Stimulated activated CD8-positive, alpha-beta memory T cell treated with anti-CD3 and anti-CD28 coated beads, Interleukin-7, amount 100 ng/mL, for 48 hours (primary cell): ENCODE results near the gene BNC2.

Source experiments
- DNase-seq, 2 donors: peaks; one replicate each; pipeline ENCODE4 v3.0.0-alpha.2; 2020; ENCODE audit warnings: low read depth in 1 of 2; ENCODE audit errors: extremely low read depth in 1 of 2

Gene BNC2

GRCh38 chr9:16869882-16870595 is 431 bp downstream of the BNC2 start:
- DNase-seq: no peak

DNA sequence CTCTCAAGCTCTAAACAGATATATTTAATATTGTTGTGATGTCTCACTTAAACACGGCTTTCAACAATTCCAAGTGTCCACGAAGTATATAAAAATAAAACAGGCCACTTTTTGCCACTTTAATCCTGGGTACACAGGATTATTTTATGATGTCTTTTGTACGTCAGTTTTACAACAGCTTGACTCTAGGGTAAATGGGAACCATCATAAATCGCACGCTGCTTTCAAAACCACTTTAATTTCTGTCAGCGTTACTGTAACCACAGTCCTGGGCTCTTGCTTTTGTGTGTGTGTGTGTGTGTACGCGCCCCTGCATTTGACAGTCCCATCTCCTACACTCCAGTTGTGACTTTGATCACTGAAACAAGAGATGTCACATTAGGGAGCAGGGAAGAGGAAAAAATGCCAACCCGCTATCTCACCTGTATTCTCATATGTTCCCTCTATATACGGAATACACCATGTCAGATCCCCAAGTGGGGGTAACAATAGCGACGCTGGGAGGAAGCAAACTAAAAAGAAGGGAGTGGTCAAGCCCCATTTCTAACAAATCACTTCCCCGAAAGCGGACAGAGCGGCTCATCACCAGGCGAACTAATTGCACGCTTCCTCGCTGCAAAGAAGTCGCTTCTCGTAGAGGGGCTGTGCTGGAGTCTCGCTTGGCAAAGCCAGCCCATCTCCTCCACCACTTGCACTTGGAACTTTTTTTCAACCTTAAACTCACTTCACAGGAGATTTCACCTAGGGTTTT is 1.2 kb downstream of the BNC2 start:
- DNase-seq: no peak

DNA sequence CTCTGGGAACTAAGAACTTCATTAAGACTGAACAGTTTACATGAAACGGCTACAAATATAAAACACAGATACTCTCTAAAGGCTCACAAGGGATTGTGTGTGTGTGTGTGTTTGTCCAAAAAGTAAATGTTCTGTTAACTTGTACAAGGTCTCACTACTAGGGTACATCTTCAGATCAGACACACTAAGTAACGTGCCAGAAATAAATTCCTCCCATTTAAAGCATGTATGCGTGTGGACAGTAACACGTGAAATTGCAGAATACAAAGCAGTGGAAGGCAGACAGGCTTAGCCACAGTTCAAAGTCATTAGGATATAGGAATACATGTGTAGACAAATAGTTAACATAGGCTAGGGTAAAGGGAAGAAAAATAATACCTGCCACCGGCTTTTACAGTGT is 1.8 kb downstream of the BNC2 start:
- no peak for DNase-seq

DNA sequence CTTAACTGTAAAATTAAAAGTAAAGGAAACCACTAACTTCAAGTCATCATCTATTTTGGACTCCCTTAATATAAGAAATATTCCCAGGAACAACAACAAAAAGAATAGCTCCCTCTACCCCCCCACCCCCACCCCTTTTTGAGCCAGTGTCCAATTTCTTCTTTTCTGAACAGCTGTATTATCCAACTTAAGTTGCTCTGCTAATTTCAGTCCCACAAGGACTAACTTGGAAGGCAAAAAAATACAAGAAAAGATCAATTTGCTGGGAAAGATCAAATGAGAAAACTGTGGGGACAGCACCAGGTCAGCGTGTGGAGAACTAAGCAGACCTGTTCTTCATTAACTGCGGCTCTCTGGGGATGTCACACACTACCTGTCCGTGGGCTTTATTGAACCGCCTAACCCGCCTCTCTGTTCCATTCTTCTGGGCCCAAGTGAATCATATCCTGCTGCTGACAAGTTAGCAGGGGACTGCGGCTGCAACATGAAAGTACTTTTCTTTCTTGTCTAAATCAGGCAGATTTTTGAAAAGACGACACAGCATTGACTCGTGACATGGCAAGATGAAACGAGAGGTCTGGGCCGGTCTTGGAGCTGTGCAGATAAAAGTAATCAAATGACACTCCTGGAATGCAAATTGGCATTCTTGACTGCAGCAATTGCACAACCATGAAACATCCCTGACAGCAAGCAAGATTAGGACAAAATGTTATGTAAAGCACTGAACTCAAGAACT is 2.7 kb downstream of the BNC2 start:
- DNase-seq: no peak

- no peak for DNase-seq
Measured at GRCh38 chr9:16866587-16866986, 3.9 kb downstream of the BNC2 start.

DNA sequence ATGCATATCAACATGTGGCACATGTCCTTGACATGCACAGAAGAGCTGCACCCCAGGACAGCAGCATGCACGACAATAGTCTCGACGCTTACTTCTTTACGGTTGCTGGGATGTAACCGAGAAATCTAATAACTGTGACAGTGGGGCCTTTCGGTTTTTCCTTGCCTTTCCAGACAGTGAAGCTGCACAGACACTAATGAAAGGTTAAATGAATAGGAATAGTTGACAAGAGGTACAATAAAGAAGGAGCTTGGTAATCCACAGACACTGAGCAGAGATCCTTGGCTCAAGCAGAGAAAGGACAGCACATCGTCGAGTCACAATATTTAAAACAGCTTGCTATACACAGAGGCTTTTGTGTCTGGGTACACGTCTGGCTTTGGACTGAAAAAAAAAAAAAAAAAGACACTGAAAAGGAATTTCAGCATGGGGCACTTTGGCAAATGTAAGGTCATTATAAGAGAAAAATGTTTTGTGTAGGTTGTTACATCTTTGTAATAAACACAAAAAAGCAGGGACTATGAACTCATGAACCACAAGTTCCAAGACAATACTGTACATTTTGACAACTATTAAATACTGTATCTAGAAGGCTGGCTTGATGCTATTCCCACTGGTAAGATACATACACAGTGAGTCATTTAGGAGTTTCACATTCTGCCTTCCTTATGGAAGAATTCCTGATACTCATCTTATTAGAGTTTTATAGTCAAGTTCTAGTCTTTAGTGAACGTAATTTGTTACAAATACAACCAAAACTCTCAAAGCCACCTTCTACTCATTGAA is 5.6 kb downstream of the BNC2 start:
- no peak for DNase-seq

DNA sequence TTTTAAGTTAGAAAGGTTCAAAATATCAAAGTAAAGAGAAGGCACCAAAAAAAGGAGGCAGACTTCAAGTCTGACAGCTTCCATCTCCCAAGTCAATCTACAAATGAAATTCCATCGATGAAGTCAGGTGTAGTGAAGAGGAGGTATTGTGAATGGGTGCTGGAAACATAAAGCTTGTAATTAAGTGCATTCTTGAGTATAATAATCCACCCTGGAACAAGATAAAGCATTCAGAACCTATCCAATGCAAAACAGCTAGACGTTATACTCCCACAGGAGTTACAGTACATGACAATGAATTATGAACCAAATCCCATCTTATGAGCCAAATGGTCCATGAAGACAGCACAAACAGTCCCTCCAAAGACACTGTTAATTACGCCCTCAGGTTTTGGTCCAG is 22.3 kb downstream of the BNC2 start:
- DNase-seq: no peak

- DNase-seq: no peak
Measured at GRCh38 chr9:16846986-16847385, 23.5 kb downstream of the BNC2 start.

- DNase-seq: no peak
Measured at GRCh38 chr9:16846367-16846766, 24.1 kb downstream of the BNC2 start.

DNA sequence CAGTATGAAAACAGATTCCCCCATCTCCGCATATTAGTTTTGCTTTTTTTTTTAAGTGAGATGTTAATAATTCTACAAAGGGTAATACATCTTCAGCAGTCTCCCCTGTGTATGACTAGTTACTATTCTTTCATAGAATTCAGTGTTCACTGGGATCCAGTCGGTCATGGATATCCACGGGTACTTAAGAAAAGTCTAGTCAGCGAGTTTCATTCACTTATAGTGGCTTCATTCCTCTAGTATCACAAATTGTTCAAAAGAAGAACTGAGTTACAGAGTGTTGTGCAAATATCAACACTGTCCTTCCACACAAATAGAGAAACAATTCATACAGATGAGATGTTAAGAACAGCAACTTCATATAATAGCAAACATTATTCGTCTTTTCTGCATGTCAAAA is 35.7 kb downstream of the BNC2 start:
- DNase-seq: no peak

DNA sequence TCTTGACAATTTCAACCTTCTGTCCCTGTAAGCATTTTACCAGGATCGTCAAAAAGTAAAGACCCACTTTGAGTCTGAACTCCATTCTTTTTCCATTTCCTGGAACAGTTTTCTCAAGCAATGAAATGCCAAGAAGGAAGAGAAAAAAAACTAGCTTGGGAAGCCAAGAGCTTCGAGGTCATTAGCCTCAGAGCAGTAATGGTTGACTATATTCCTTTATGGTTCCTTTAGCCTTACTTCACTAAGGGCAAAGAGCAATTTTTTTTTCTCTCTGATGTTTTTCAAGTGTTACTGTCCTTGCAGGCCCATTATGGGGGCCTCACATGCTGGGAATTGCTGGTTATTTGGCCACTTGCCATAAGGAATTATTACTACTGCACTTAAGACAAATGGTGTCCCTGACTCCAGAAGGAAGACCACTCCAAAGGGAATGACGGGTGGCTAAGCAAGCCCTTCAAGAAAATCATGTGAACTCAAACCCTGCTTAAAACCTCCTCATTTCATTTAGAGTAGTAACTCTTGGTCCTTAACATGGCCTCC is 37.1 kb downstream of the BNC2 start:
- no peak for DNase-seq

DNA sequence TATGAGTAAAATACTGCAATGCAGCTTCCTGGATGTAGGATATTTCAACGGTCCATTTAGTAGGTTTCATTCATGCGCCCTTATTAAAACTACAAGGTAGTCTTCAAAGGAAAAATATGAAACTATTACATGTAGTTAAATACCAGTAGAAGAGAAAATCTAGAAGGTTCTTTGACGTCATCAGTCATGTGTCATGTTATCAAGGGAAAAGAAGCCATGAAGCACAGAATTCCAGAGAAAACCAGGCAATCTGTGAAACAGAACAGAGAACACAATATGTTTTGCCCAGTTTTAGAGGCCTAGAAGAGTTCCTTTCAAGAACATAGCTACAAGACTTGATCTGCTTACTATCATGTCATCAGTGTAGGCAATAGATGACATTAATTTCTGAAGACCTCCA is 38.4 kb downstream of the BNC2 start:
- DNase-seq: no peak

- DNase-seq: no peak
Measured at GRCh38 chr9:16830806-16831205, 39.7 kb downstream of the BNC2 start.

GRCh38 chr9:16828340-16829281 is 41.9 kb downstream of the BNC2 start:
- no peak for DNase-seq

GRCh38 chr9:16825971-16826625 is 44.4 kb downstream of the BNC2 start:
- DNase-seq: no peak

DNA sequence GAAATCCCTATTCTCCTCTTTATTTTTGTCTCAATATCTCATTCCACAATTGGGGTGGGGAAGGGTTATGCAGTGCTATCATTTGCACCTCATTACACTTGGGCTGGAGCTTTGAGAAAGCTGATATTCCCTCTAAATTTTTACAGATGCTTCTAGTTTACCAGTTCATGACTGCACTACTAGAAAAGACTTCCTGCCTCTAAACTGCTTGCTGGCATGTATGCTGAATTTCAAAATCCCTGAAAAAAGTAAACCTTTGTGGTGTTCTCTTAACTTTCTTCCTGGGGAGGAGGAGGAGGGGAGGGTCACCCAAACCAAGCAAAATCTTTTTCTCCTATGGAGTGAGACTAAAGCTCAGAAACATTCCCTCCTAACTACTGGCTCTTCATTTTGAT is 45.1 kb downstream of the BNC2 start:
- DNase-seq: no peak

DNA sequence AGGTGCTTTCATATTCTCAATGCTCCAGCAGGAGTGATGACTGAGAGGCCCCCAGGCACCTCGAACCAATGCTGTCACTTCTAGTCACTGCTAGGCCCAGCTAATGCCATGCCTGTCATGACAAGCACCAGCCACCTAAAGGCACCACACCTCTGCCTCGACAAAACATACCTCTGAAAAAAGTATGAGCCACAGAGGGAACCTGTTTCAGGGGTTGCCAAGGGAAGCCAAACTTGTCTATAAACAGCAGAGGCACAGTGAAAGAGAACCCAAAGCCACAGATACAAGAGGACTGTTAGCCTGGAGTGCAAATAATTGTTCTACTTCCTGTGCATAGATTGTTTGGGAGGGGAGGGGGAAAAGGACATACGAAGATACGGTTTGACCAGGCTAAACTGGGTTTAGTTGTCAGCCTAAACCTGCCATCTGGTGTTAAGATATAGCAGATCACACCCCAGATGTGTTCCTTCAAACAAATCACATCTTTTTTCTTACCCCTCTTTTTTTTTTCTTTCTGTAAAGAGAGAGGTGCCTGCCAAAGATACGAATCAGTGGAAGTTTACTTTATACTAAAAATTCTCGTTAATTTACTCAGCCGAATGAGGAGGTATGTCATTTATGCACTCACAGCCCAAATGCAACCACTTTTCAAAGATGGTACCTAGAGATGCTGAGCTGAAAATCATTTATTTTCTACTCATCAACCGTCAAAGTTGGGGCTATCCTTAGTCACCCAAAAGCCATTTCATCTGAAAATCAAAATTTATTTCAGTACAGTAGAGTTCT is 45.7 kb downstream of the BNC2 start:
- no peak for DNase-seq

DNA sequence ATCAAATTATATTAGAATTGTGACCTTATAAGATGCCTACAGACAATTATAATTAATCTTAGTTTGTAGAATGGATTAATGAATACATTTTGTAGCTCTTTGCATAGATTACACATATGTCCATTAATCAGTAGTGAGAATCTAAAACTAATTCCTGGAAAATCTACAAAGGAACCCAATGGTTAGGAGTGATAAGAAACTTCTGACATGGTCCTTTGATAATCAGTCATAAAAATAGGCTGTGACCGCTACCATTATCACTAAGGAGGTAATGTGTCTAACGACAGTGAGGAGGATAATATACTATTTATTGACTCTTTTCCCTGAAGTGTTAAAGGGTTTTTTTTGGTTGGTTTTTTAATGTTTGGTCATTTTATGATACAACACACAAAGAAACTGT is 46.6 kb downstream of the BNC2 start:
- no peak for DNase-seq
